EL (cell line): Measurements from ENCODE around the gene JAZF1.
"Not testable (repeated sequence)": the region's sequence is repeated elsewhere in the genome, so short reads cannot be mapped to it uniquely, and the experiment has no call there.

Experiments used
- DNase-seq: peaks from one replicate; pipeline ENCODE4 v3.0.0-alpha.2; 2016

Gene JAZF1

GRCh38 chr7:27860800-27861199 lies 319.8 kb downstream of the JAZF1 start:
- DNase-seq, result no peak

DNA sequence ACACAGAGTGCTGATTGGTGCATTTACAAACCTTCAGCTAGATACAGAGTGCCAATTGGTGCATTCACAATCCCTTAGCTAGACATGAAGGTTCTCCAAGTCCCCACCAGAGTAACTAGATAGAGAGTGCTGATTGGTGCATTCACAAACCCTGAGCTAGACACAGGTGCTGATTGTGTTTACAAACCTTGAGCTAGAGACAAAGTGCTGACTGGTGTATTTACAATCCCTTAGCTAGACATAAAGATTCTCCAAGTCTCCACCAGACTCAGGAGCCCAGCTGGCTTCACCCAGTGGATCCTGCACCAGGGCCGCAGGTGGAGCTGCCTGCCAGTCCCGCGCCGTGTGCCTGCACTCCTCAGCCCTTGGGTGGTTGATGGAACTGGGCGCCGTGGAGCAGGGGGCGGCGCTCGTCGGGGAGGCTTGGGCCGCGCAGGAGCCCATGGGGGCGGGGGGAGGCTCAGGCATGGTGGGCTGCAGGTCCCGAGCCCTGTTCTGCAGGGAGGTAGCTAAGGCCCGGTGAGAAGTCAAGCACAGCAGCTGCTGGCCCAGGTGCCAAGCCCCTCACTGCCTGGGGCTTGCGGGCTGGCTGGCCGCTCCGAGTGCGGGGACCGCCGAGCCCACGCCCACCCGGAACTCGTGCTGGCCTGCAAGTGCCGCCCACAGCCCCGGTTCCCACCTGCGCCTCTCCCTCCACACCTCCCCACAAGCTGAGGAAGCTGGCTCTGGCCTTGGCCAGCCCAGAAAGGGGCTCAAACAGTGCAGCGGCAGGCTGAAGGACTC lies 323.7 kb downstream of the JAZF1 start:
- not testable (repeated sequence) for DNase-seq

DNA sequence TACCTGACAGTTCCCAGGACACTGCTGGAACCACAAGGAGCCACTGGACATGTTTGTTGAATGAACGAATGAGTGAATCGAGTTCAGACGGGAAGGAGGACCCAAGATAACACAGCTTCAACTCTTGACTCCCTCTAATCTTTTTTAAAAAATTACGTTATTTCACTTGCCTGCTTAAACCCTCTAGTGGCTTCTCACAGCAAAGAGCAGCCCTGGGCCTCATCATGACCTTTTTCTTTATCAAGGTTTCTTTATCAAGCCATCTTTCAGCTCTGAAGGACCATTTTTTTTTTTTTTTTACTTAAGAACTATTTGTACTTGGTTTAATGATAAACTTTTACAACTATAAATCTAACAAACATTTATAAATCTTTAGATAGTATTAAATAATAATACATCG lies 330.1 kb downstream of the JAZF1 start:
- no peak for DNase-seq

- DNase-seq, result no peak
Measured at GRCh38 chr7:27846388-27846787, 334.2 kb downstream of the JAZF1 start.

- DNase-seq, result no peak
Measured at GRCh38 chr7:27843584-27844305, 336.9 kb downstream of the JAZF1 start.

GRCh38 chr7:27842851-27843250 lies 337.7 kb downstream of the JAZF1 start:
- no peak for DNase-seq

GRCh38 chr7:27842094-27842692 lies 338.4 kb downstream of the JAZF1 start:
- DNase-seq, result no peak

- DNase-seq, result no peak
Measured at GRCh38 chr7:27840760-27841364, 339.7 kb downstream of the JAZF1 start.

DNA sequence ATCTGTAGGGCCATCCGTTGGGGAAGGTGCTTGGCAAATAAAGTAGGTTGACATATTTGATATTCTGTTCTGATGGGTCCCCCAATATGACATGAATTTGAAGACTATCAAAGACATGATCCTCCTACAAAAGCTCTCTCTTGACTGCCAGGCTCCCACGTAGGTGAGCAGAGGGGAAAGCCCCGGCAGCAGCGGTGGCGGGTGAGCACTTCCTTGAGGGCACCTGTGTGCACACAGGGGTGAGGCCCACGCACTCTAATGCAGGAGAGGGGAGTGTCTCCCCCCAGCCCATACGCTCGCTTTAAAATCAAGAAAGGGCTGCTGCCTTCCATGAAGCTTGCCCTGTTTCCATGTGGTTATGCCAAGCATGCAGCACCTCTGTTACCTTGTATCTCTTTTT lies 340.3 kb downstream of the JAZF1 start:
- no peak for DNase-seq

- DNase-seq, result no peak
Measured at GRCh38 chr7:27839099-27839498, 341.5 kb downstream of the JAZF1 start.

DNA sequence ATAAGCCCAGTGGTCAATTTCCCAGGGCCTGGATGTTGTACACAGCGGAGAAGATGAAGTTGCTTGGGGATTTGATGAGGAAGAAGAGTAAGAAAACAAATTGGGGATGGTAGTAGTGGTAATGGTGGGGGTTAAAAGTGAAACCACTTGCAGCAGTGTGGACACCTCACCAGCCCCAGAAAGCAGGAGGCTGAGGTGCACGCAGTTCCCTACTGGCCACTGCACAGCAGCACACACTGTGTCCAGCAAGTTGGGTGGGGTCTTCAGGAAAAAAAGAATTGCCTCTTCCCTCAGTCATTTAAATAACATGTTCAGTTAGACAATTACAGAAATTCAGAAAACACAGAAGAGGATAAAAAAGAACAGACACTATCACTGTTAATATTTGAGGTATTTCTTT lies 344.1 kb downstream of the JAZF1 start:
- no peak for DNase-seq

- DNase-seq, result no peak
Measured at GRCh38 chr7:27835376-27835775, 345.2 kb downstream of the JAZF1 start.

DNA sequence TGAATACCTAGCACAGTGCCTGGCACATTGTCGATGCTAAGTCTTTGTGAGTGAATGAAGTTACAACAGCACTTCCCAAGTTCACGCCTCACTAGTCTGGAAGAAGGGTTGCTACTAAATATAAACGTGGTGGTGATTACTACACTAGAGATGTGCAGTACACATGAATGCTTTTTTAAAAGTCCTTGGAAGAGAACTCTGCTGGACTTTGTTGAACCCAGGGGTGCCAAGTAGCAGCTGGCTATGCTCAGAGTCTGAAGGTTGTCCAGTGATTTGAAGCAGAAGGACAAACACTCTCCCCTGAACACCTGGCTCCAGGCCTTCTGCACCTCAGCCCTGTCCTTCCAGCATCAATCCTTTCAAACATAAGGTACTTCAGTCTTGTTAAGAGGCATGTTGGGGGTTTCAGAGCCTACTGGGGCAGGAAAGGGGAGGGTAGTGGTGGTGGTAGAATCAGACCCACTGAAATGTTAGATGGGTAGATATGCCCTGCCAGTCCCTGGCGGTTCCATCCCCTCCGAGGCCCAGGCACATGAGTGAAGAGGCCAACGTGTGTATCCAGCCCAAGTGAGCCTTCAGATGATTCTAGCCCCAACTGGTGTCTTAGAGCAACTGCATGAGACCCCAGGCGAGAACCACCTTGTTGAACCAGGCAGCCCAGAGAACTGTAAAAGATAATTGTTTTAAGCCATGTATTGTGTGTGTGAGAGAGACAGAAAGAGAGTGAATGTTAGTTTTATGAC lies 346.2 kb downstream of the JAZF1 start:
- no peak for DNase-seq

DNA sequence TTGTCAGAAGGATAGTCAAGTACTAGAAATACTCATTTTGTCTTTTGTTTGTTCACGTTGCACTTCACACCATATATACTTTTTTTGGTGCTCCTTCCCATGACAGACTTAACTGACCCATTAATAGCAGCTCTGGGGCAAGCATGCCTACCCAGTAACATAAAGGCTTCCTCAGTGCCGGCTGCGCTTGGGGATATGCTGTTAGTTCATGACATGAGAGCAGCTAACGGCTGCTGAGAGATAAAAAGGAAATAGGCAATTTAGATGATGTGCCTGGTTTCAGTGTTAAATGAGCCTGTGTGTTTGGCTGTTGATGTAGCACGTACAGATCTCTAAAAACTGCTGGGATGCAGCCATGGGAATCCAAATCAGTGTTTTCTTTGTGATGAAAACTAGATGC lies 354.2 kb downstream of the JAZF1 start:
- no peak for DNase-seq

DNA sequence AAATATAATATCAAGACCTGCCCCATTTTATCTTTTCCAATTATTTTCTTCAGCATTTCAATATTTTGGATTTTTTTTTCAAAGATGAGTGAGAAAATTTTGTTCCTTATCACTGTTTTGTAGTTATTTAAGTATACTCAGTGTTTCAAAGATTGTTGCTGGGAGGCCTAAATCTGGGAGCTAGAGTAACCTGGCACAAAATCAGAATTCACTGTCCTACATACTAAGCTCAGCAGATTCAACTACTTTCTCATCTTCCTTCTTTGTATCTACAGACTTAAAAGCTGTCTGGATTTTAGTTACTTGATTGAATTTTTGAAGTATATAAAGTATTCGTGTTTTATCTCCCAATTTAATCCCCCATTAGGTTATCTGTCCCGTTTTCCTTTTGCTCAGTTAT lies 354.7 kb downstream of the JAZF1 start:
- DNase-seq, result no peak

- DNase-seq, result no peak
Measured at GRCh38 chr7:27822245-27822644, 358.4 kb downstream of the JAZF1 start.

GRCh38 chr7:27812706-27813105 lies 367.9 kb downstream of the JAZF1 start:
- no peak for DNase-seq

GRCh38 chr7:27810186-27810585 lies 370.4 kb downstream of the JAZF1 start:
- DNase-seq, result no peak

DNA sequence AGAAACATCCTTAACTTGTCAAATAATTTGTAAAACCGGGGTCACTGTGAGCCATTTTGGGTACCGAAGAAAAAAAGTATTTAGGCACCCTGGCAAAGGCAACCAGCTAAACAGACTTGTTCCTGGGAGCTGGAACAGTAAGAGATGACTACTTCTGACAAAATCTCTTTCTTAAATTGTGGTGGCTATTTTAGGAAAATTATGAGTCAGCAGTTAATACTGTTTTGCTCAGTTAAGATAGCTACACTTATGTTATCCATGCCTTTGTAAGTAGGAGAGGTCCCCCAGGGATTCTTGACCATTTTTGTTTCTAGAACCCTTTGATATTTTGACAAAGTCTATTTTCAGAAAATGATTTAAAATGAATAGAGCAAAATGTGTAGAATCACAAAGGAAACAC lies 372.0 kb downstream of the JAZF1 start:
- DNase-seq, result peak; percentile 56

- no peak for DNase-seq
Measured at GRCh38 chr7:27804139-27804538, 376.5 kb downstream of the JAZF1 start.

DNA sequence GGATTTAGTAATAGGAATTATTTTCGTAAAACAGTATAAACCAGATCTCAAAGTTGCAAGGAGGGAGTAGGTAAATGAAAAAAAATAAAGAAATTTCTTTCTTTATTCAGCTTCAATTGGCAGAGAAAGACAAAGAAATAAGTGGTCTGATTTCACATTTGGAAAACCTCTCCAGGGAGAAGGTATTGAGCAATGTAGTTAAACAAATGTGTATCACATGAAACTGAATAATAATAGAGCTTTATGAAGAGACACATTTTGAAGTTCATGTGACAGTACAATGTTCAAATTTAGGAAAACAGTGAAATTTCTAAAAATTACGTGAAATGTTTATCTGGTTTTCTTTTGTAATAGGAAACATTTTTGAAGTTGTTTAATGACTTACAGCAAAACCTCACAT lies 377.6 kb downstream of the JAZF1 start:
- DNase-seq, result no peak

GRCh38 chr7:27799212-27799611 lies 381.4 kb downstream of the JAZF1 start:
- DNase-seq, result no peak

GRCh38 chr7:27795977-27796376 lies 384.6 kb downstream of the JAZF1 start:
- no peak for DNase-seq
